ENCODE results near the gene MAPT.

DNA sequence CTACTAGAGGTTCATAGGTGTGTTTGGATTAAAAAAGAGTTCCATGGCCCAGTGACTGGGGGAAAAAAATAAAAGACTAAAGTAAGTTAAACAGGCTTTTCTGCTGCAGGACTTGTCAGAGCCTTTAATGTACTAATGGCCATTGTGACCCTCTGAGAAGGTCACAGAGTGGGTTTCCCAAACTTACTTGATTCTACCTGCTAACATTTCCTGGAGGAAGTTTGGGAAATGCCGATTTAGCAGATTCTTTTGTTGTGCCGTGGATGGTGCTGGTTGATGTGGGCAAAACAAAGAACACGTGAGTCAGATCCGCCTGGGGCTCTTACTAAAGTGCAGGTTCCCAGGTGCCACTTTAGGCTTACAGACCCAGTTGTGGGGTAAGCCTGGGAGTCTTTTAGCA, 91.1 kb downstream of the MAPT start:
- no peak for TF ChIP-seq EZH2 (IDR thresholded peaks at IDR 0.05; ENCODE audit: borderline replicate concordance, low read depth, low read length, severe bottlenecking)
- TF ChIP-seq, protein P1, sequence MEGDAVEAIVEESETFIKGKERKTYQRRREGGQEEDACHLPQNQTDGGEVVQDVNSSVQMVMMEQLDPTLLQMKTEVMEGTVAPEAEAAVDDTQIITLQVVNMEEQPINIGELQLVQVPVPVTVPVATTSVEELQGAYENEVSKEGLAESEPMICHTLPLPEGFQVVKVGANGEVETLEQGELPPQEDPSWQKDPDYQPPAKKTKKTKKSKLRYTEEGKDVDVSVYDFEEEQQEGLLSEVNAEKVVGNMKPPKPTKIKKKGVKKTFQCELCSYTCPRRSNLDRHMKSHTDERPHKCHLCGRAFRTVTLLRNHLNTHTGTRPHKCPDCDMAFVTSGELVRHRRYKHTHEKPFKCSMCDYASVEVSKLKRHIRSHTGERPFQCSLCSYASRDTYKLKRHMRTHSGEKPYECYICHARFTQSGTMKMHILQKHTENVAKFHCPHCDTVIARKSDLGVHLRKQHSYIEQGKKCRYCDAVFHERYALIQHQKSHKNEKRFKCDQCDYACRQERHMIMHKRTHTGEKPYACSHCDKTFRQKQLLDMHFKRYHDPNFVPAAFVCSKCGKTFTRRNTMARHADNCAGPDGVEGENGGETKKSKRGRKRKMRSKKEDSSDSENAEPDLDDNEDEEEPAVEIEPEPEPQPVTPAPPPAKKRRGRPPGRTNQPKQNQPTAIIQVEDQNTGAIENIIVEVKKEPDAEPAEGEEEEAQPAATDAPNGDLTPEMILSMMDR (IDR thresholded peaks at IDR 0.05; ENCODE audit: borderline replicate concordance, extremely low read depth, low read length, poor library complexity, severe bottlenecking): no peak
